ENCODE data around the gene DAW1.

- TF ChIP-seq EZH2phosphoT487 (IDR thresholded peaks at IDR 0.05; ENCODE audit: insufficient read depth, low read depth) (no peak), EZH2 (IDR thresholded peaks at IDR 0.05; ENCODE audit: insufficient read depth, poor library complexity, severe bottlenecking) (no peak)
Observed at GRCh38 chr2:227876300-227876801, 4.9 kb downstream of the DAW1 start.

Data from GM23248 (cell line).